Psoas muscle (tissue), 8 donors: ENCODE results near the gene CIT. TPM values are rescaled to one million over a fixed set of nuclear protein-coding genes. Genes with fewer than 3 reads are reported as not detected.
A peak's percentile ranks its signal among the peaks of the same experiment; 100 is the strongest.

Experiments
- ATAC-seq, 4 donors: fragments of 200-7000 bp; cut with Tn5 transposase; one replicate each; pipeline ENCODE4 v1.9.1; 2020; ENCODE audit warnings: moderate library complexity in 3 of 4, mild to moderate bottlenecking in 2 of 4
- DNase-seq, 2 donors: peaks; one replicate each; pipeline ENCODE4 v3.0.0-alpha.2; 2020
- H3K27ac ChIP-seq: fragments of 200-600 bp; one replicate; pipeline ENCODE4 v1.8.0; 2022
- H3K27me3 ChIP-seq, 3 donors: fragments of 200-600 bp in 1 of 3; one replicate each; pipeline versions ENCODE4 v1.6.1 to v1.8.0; 2013 to 2022; ENCODE audit warnings: low read length in 2 of 3, mild to moderate bottlenecking in 2 of 3, moderate library complexity in 1 of 3; ENCODE audit not compliant: insufficient read depth in 3 of 3
- H3K36me3 ChIP-seq, 2 donors: fragments of 200-600 bp in 1 of 2; one replicate each; pipeline versions ENCODE4 v1.6.1 to v1.8.0; 2013 to 2022; ENCODE audit warnings: low read depth in 1 of 2, mild to moderate bottlenecking in 1 of 2, moderate library complexity in 1 of 2; ENCODE audit not compliant: insufficient read depth in 1 of 2
- H3K4me1 ChIP-seq: fragments of 200-600 bp; one replicate; pipeline ENCODE4 v1.8.0; 2022
- H3K4me3 ChIP-seq: fragments of 200-600 bp; one replicate; pipeline ENCODE4 v1.8.0; 2022; ENCODE audit warnings: mild to moderate bottlenecking
- H3K9me3 ChIP-seq: fragments of 200-600 bp; one replicate; pipeline ENCODE4 v1.8.0; 2022
- CTCF ChIP-seq: fragments of 200-600 bp; IDR thresholded peaks from one replicate; pipeline ENCODE4 v1.8.0; 2022; ENCODE audit warnings: antibody characterized with exemption
- WGBS, 3 donors: extraction: QIAGEN DNeasy Blood & Tissue Kit; methylation state at CpG; one replicate each; pipeline versions ENCODE4 v1.1.6 to v1.1.7; 2013; 5-methylcytosine and 5-hydroxymethylcytosine counted together
- intact Hi-C, 2 donors: fragments of 100-400 bp; cut with DNase I; formaldehyde crosslinking; loops; one replicate each; pipeline versions ENCODE4 v1.11.0 to v1.14.2; 2022
- polyA plus RNA-seq, 3 donors: library from polyadenylated mRNA; stranded (reverse); fragments of 200-250 nt; gene quantifications; one replicate each; pipeline ENCODE4 v1.2.3, GENCODE V29; 2013
- total RNA-seq, 4 donors: library from RNA; stranded (reverse); fragmentation: NEBNext Ultra II Directional in 2 of 4; extraction: Animal tissue kit (Norgen Biotek cat#: 25700) in 2 of 4; gene quantifications; one replicate each; pipeline versions ENCODE4 v1.2.1 to v1.2.4, GENCODE V29; 2021 to 2023
- donor health status: healthy with polysubstance abuse.
- donor health status: DM: no; HTN: no; CAD: no; lungs with moderate emphysema.
- donor health status: Bipolar disorder and iron deficiency.
- donor health status: healthy.
- donor health status: DM: yes; HTN: yes; CAD: no.
- donor health status: DM: no; HTN: no; CAD: no.
- donor health status: DM: no; HTN: no; CAD: no.
- donor health status: DM: yes; HTN: yes; CAD: no.

CIT gene
- total and polyA plus RNA-seq, 7 donors, result 0.06 to 2.4 (median 0.40) TPM

GRCh38 chr12:119728444-119728745, 148.7 kb downstream of the CIT start:
- no peaks in the 10 kb centered on the region for H3K9me3 ChIP-seq
- no peak for TF ChIP-seq CTCF
- DNase-seq (no peak), ATAC-seq (no peak)
- no peak overlapping the region for H3K4me3 ChIP-seq
- H3K27me3 ChIP-seq, result no peaks in the 10 kb centered on the region
- no peak overlapping the region for H3K27ac ChIP-seq
- WGBS, 3 donors, result 34 to 46% (median 38%) methylated on average over 6 of the region's 6 CpGs
- no peaks in the 10 kb centered on the region for H3K36me3 ChIP-seq
- H3K4me1 ChIP-seq, result no peaks in the 10 kb centered on the region
- intact Hi-C loops, result no loop called here

- no peak for ATAC-seq
- 88 to 96% (median 89%) methylated on average over 3 of the region's 3 CpGs for WGBS, 3 donors
- DNase-seq, result no peak
- H3K4me1 ChIP-seq, result no peaks in the 10 kb centered on the region
- no peaks in the 10 kb centered on the region for H3K9me3 ChIP-seq
- H3K4me3 ChIP-seq, result no peak overlapping the region
- TF ChIP-seq CTCF, result no peak
- no peaks in the 10 kb centered on the region for H3K27me3 ChIP-seq
- intact Hi-C loops, result no loop called here
- no peaks in the 10 kb centered on the region for H3K36me3 ChIP-seq
- no peak overlapping the region for H3K27ac ChIP-seq
Measured at GRCh38 chr12:119727600-119728443, 149.3 kb downstream of the CIT start.

GRCh38 chr12:119725523-119725922, 151.6 kb downstream of the CIT start:
- Histone ChIP-seq H3K36me3 (no peaks in the 10 kb centered on the region), H3K27me3 (no peaks in the 10 kb centered on the region), H3K27ac (no peak overlapping the region), H3K4me1 (no peaks in the 10 kb centered on the region), H3K4me3 (no peak overlapping the region), H3K9me3 (no peaks in the 10 kb centered on the region)
- 72 to 77% (median 75%) methylated on average over 4 of the region's 4 CpGs for WGBS, 3 donors
- intact Hi-C loops, result no loop called here
- no peak for TF ChIP-seq CTCF
- ATAC-seq (peak in 2 of 4 donors; percentile 54 to 77), DNase-seq (no peak)

GRCh38 chr12:119721306-119721705, 155.8 kb downstream of the CIT start:
- no peak overlapping the region for H3K4me3 ChIP-seq
- DNase-seq (no peak), ATAC-seq (no peak)
- intact Hi-C loops, result no loop called here
- no peak for TF ChIP-seq CTCF
- WGBS, 3 donors, result 62 to 71% (median 64%) methylated on average over 4 of the region's 4 CpGs
- H3K9me3 ChIP-seq, result no peaks in the 10 kb centered on the region
- H3K27ac ChIP-seq, result no peak overlapping the region
- H3K27me3 ChIP-seq, result no peaks in the 10 kb centered on the region
- no peaks in the 10 kb centered on the region for H3K36me3 ChIP-seq
- peaks cover 7% of the 10 kb centered on the region for H3K4me1 ChIP-seq

GRCh38 chr12:119720349-119720748, 156.8 kb downstream of the CIT start:
- no peak for TF ChIP-seq CTCF
- Histone ChIP-seq H3K9me3 (no peaks in the 10 kb centered on the region), H3K4me1 (peaks cover 15% of the 10 kb centered on the region), H3K4me3 (no peak overlapping the region), H3K27ac (no peak overlapping the region), H3K36me3 (no peaks in the 10 kb centered on the region), H3K27me3 (no peaks in the 10 kb centered on the region)
- no peak for DNase-seq
- no peak for ATAC-seq
- intact Hi-C loops, result no loop called here
